ENCODE results near the gene SELE. TPM values are rescaled to one million over a fixed set of nuclear protein-coding genes. Genes with fewer than 3 reads are reported as not detected.

Gene SELE
- total and polyA plus RNA-seq, 9 of the 15 experiments (the other 6 are each of a cell fraction or from before 2014, with no cell fraction given) = 0.08 TPM; not detected in 8

GRCh38 chr1:169711469-169712308, 22.2 kb downstream of the SELE start, which contains the start of gene SELL (continued):
- TF ChIP-seq JUN (IDR thresholded peaks at IDR 0.05; ENCODE audit: borderline replicate concordance, low read depth, low read length) = no peak
- TF ChIP-seq JUN (CRISPR knock-in tag; IDR thresholded peaks at IDR 0.05; ENCODE audit: borderline replicate concordance) = no peak
- no peak for TF ChIP-seq CEBPG (CRISPR knock-in tag; IDR thresholded peaks at IDR 0.05)
- no peak for TF ChIP-seq CEBPG (tag; conservative IDR thresholded peaks at IDR 0.05 in 1 of 2, IDR thresholded peaks at IDR 0.05 in 1 of 2)
- TF ChIP-seq ZNF707 (CRISPR knock-in tag; conservative IDR thresholded peaks at IDR 0.05) = no peak
- TF ChIP-seq MYC (IDR thresholded peaks at IDR 0.05; ENCODE audit: low read depth, low read length) = no peak
- TF ChIP-seq MYC (CRISPR knock-in tag; IDR thresholded peaks at IDR 0.05; ENCODE audit: borderline replicate concordance, low read depth) = no peak
- no peak for TF ChIP-seq ZNF217 (CRISPR knock-in tag; IDR thresholded peaks at IDR 0.05)
- TF ChIP-seq EZH2 (IDR thresholded peaks at IDR 0.05; ENCODE audit: borderline replicate concordance, low read depth, low read length) = no peak
- no peak for TF ChIP-seq IRF9 (tag; IDR thresholded peaks at IDR 0.05)
- TF ChIP-seq ZBTB26 (CRISPR knock-in tag; IDR thresholded peaks at IDR 0.05) = peak; percentile 81; the same call in 1 of the 2 replicates
- TF ChIP-seq ZNF184 (CRISPR knock-in tag; IDR thresholded peaks at IDR 0.05) = no peak
- TF ChIP-seq SMAD4 (CRISPR knock-in tag; conservative IDR thresholded peaks at IDR 0.05) = no peak
- no peak for TF ChIP-seq KDM5B (IDR thresholded peaks at IDR 0.05; ENCODE audit: insufficient replicate concordance, low read depth, low read length)
- TF ChIP-seq USF2 (CRISPR knock-in tag; IDR thresholded peaks at IDR 0.05) = no peak
- TF ChIP-seq ZBTB7A (IDR thresholded peaks at IDR 0.05; ENCODE audit: borderline replicate concordance, control insufficient read depth, low read depth, low read length) = no peak
- no peak for TF ChIP-seq ILK (tag; IDR thresholded peaks at IDR 0.05; ENCODE audit: borderline replicate concordance, low read depth)
- peak; percentile 93 for TF ChIP-seq ZNF512 (tag; IDR thresholded peaks at IDR 0.05)
- peak; percentile 13; the same call in 1 of the 2 replicates for TF ChIP-seq BMI1 (IDR thresholded peaks at IDR 0.05; ENCODE audit: low read length)
- TF ChIP-seq ETV1 (tag; conservative IDR thresholded peaks at IDR 0.05; ENCODE audit: low read depth) = peak; percentile 53
- no peak for TF ChIP-seq MXD1 (CRISPR knock-in tag; IDR thresholded peaks at IDR 0.05; ENCODE audit: borderline replicate concordance, poor library complexity, severe bottlenecking)
- 0 out of 2 replicates have a peak, but pooled peaks have one; percentile 23 for TF ChIP-seq CREM (IDR thresholded peaks at IDR 0.05; ENCODE audit: low read depth)

Data from K562 (cell line).